Right atrium auricular region (tissue), 2 donors: Measurements from ENCODE around the gene TBC1D9B. TPM values are rescaled to one million over a fixed set of nuclear protein-coding genes. Genes with fewer than 3 reads are reported as not detected.
A peak's percentile ranks its signal among the peaks of the same experiment; 100 is the strongest.

ENCODE experiments used
- DNase-seq: peaks from one replicate; pipeline ENCODE4 v3.0.0-alpha.2; 2019; ENCODE audit warnings: low spot score
- H3K27ac ChIP-seq, 2 donors: fragments of 200-600 bp; sonication (generic); 1 replicate in 1 of 2; 2 replicates in 1 of 2; pipeline ENCODE4 v1.5.1; 2016 to 2019
- H3K27me3 ChIP-seq, 2 donors: fragments of 200-600 bp; sonication (generic); one replicate each; pipeline versions ENCODE4 v1.5.1 to v1.6.0; 2017 to 2019
- H3K36me3 ChIP-seq: fragments of 200-600 bp; sonication (generic); one replicate; pipeline ENCODE4 v1.5.1; 2016
- H3K4me1 ChIP-seq, 2 donors: fragments of 200-600 bp; sonication (generic); one replicate each; pipeline versions ENCODE4 v1.5.1 to v1.6.0; 2017 to 2019
- H3K4me3 ChIP-seq, 2 donors: fragments of 200-600 bp; sonication (generic); 1 replicate in 1 of 2; 2 replicates in 1 of 2; pipeline ENCODE4 v1.5.1; 2017 to 2019; ENCODE audit warnings: mild to moderate bottlenecking in 1 of 2, moderate library complexity in 1 of 2
- H3K9me3 ChIP-seq, 2 donors: fragments of 200-600 bp; sonication (generic); one replicate each; pipeline ENCODE4 v1.5.1; 2019
- total RNA-seq, 2 donors: library from RNA; depleted of rRNA; stranded (reverse); fragments of >200 nt; gene quantifications; one replicate each; pipeline ENCODE4 v1.1.0, GENCODE V29; 2016
- TF ChIP-seq, protein P1 (sequence below), 2 donors: fragments of 200-600 bp; sonication (generic); IDR thresholded peaks; one replicate each; pipeline ENCODE4 v1.5.1; 2019; ENCODE audit warnings: antibody characterized with exemption in 2 of 2

The TBC1D9B gene
- total RNA-seq, 2 donors from 2014 or later, result 33.5 to 57.7 TPM

DNA sequence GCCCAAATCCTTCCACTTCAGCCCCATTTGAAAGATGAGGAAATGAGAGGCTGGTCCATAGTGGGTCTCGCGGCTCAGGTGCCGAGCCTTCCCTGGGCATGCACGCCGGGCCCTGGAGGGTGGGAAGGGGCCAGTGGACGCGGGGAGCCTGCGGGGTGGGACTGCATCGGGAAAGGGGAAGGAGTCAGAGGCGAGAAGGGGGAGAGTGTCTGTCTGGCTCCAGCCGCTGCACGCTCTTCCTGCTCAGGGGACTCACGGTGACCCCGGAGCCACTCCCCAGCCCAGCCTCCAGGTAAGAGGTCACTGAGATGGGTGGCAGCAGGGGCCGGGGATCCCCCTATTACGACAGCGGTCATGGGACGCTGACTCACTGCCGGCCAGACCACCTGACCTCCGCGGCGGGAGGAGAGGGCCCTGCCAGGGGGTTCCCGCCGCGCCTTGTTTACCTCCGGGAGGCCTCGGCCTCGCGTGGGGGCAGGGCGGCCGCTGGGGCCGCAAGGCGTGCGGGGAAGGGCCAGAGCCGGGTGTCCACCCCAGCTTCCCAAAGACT lies 88.9 kb downstream of the TBC1D9B start:
- peak; percentile 97 for DNase-seq
- peaks cover 20% of the 10 kb centered on the region for H3K36me3 ChIP-seq
- H3K4me1 ChIP-seq, result peaks cover 0 to 60% of the 10 kb centered on the region in 2 donors
- no peaks in the 10 kb centered on the region for H3K27me3 ChIP-seq
- peak overlapping the region; percentile 39 to 100 for H3K4me3 ChIP-seq
- no peaks in the 10 kb centered on the region for H3K9me3 ChIP-seq
- TF ChIP-seq, protein P1, sequence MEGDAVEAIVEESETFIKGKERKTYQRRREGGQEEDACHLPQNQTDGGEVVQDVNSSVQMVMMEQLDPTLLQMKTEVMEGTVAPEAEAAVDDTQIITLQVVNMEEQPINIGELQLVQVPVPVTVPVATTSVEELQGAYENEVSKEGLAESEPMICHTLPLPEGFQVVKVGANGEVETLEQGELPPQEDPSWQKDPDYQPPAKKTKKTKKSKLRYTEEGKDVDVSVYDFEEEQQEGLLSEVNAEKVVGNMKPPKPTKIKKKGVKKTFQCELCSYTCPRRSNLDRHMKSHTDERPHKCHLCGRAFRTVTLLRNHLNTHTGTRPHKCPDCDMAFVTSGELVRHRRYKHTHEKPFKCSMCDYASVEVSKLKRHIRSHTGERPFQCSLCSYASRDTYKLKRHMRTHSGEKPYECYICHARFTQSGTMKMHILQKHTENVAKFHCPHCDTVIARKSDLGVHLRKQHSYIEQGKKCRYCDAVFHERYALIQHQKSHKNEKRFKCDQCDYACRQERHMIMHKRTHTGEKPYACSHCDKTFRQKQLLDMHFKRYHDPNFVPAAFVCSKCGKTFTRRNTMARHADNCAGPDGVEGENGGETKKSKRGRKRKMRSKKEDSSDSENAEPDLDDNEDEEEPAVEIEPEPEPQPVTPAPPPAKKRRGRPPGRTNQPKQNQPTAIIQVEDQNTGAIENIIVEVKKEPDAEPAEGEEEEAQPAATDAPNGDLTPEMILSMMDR (IDR thresholded peaks at IDR 0.05), result no peak
- peak overlapping the region; percentile 96 to 100 for H3K27ac ChIP-seq

DNA sequence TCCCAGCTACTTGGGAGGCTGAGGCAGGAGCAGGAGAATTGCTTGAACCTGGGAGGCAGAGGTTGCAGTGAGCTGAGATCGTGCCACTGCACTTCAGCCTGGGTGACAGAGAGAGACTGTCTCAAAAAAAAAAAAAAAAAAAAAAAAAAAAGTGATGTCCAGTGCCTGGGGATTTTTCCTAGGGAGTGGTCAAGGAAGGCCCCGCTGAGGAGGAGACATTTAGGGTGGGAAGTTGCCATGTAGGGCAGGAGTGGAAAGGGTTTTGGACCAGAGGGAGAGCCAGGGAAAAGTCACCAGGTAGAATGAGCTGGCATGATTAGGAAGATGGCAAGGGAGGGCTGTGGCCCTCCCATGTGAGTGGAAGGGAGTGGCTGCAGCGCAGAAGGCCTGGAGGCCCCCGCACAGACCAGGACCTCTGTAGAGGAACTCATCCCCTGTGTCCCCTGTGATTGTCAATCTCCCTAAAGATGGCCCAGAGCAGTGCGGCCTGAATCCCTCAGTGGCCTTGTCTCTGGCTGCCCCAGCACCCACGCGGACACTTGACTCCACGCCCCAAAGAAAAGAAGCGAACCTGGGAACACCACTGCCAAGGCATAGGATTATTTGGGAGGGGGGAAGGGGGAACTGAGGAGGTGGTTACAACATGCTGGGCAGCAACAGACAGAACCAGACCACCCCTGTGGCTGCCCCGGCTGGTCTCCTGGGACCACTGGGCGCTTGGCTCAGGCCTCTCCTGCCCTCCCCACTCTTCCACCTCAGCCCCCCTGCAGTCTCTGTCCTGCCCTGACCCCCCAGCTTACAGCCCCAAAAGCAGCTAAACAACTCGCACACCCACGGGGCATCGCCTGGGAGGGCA lies 89.6 kb downstream of the TBC1D9B start:
- DNase-seq, result no peak
- Histone ChIP-seq H3K27ac (peak overlapping the region; percentile 96 to 100), H3K9me3 (no peaks in the 10 kb centered on the region), H3K27me3 (no peaks in the 10 kb centered on the region), H3K4me1 (peaks cover 0 to 53% of the 10 kb centered on the region in 2 donors), H3K4me3 (peak overlapping the region; percentile 39 to 100), H3K36me3 (peaks cover 13% of the 10 kb centered on the region)
- TF ChIP-seq, protein P1 (IDR thresholded peaks at IDR 0.05), result no peak

DNA sequence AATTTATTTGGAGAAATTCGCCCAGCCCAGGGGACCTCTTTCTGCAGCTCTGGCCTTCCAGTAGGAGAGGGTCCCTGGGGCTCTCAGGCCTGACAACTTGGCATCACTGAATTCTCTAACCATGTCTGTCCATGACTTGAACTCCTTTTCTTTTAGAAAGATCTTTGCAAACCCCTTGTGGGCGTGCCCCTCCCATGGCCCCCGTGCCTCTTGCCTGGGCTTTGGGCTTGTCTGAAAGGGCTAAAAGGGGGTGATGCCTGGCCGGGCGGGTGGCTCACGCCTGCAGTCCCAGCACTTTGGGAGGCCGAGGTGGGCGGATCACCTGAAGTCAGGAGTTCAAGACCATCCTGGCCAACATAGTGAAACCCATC lies 90.2 kb downstream of the TBC1D9B start:
- peaks cover 0 to 47% of the 10 kb centered on the region in 2 donors for H3K4me1 ChIP-seq

DNA sequence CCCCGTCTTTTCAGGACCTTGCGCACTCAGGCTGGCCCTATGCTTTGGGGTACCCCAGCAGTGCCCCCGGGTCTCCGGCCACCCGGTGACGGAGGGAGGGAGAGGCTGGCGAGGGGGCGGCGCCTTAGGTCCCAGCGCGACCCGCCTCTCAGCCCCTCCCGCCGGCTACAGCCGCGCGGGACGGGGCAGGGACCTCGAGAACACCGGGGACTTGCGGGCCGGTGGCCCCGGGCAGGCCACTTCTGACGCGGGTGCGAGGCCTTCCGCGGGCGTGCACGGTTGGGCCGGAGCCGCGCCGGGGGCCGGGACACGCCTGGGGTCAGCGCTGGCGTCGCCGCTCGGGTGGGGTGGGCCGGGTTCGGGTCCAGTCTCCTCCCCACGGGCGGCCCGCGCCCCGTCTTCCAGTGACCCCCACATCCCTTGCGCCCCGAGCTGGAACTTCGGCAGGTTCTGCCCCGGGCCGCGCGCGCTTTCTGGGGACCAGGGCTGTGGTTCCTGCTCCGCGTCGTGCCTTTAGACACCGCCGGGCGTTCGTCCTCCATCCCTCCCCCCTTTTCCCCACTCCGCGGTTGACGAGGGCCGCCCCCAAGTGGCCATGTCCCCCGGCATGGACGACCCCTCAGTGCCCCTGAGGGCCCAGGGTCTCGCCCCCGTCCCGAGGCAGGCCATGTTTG lies 90.8 kb downstream of the TBC1D9B start:
- no peak for DNase-seq

More for the DNA sequence above, 90.2 kb downstream of the TBC1D9B start:
- DNase-seq, result no peak
- Histone ChIP-seq H3K27me3 (no peaks in the 10 kb centered on the region), H3K4me3 (peak overlapping the region; percentile 40 to 64), H3K9me3 (no peaks in the 10 kb centered on the region), H3K36me3 (peaks cover 7% of the 10 kb centered on the region), H3K27ac (peak overlapping the region; percentile 38 to 71)
- TF ChIP-seq, protein P1 (IDR thresholded peaks at IDR 0.05), result no peak

DNA sequence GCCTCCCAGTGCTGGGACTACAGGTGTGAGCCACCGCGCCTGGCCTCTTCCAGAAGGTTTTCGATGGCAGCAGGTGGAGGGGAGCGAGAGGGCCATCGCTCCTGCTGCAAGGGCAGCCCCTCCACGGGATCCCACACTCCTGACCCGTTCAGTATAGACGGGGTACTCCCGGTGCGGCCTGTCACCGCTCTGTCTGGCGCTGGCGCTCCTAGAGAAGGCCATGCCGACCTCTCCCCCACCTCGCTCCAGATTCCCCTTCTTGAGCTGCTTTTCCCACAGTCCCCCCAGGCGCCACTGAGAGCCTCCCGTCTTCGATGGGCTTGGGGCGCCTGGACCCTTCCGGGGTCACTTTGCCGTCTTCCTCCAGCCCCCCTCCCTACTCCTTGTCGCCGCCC lies 91.3 kb downstream of the TBC1D9B start:
- H3K4me3 ChIP-seq, result peak overlapping the region; percentile 40 to 64
- no peaks in the 10 kb centered on the region for H3K36me3 ChIP-seq
- H3K9me3 ChIP-seq, result no peaks in the 10 kb centered on the region
- H3K27me3 ChIP-seq, result no peaks in the 10 kb centered on the region
- TF ChIP-seq, protein P1 (IDR thresholded peaks at IDR 0.05), result no peak
- DNase-seq, result no peak
- peak overlapping the region; percentile 38 to 71 for H3K27ac ChIP-seq
- peaks cover 0 to 40% of the 10 kb centered on the region in 2 donors for H3K4me1 ChIP-seq

More for the DNA sequence above, 90.8 kb downstream of the TBC1D9B start:
- Histone ChIP-seq H3K27me3 (no peaks in the 10 kb centered on the region), H3K4me3 (peak overlapping the region; percentile 40 to 64), H3K27ac (peak overlapping the region; percentile 38 to 71), H3K9me3 (no peaks in the 10 kb centered on the region), H3K36me3 (peaks cover 2% of the 10 kb centered on the region), H3K4me1 (peaks cover 0 to 42% of the 10 kb centered on the region in 2 donors)
- TF ChIP-seq, protein P1 (IDR thresholded peaks at IDR 0.05), result peak in 1 of 2 donors; percentile 31
